GM19452 (cell line): ENCODE measurements around the gene ANKHD1.
"Not testable (repeated sequence)": the region's sequence is repeated elsewhere in the genome, so short reads cannot be mapped to it uniquely, and the experiment has no call there.

ENCODE experiments used
- ATAC-seq: cut with Tn5 transposase; IDR thresholded peaks from one replicate; pipeline ENCODE4 v1.9.1; 2021; ENCODE audit not compliant: unreplicated experiment

The ANKHD1 gene

GRCh38 chr5:140418862-140419520 is 17.4 kb downstream of the ANKHD1 start:
- ATAC-seq: no peak

GRCh38 chr5:140420226-140420570 is 18.6 kb downstream of the ANKHD1 start:
- ATAC-seq: no peak

- no peak for ATAC-seq
These were observed 19.2 kb downstream of the ANKHD1 start for GRCh38 chr5:140420665-140421361.

- not testable (repeated sequence) for ATAC-seq
These were observed 19.7 kb downstream of the ANKHD1 start for GRCh38 chr5:140421375-140421774.

DNA sequence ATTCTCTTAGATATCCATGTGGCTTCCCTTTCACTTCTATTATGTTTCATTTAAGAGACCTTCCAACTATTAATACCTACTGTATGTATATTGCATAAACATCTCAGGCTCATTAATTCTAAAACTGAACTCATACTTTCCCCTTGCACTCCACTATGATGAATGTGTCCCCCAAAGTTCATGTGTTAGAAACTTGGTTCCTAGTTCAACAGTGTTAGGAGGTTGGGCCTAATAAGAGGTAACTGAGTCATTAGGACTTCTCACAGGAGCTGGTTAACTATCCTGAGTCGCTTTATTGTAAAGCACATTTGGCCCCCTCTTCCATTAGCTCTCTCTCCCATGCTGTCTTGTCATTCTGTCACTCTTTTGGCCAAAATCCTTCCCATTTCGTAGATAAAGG is 22.0 kb downstream of the ANKHD1 start:
- no peak for ATAC-seq

GRCh38 chr5:140424135-140424534 is 22.5 kb downstream of the ANKHD1 start:
- no peak for ATAC-seq

GRCh38 chr5:140427726-140428125 is 26.1 kb downstream of the ANKHD1 start:
- not testable (repeated sequence) for ATAC-seq

DNA sequence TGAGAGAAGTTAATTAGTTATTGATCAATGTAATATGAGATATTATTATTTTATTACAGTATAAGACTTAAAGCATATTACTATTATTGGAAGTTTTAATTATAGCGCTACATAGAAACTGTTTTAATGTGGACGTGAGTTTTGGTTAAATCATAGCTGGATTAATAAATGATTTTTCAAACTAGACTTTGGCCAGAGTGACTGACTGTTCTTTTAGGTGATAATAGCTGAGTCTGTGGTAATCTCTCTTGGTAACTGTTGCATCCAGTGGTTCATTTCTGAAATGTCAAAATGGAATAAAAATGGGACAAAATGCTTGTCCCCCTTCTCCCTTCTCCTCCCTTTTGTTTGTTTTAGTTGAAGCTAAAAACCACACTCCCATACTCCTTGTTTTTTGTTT is 28.1 kb downstream of the ANKHD1 start:
- ATAC-seq: no peak

- no peak for ATAC-seq
These were observed 30.6 kb downstream of the ANKHD1 start for GRCh38 chr5:140432212-140432611.

GRCh38 chr5:140432916-140433315 is 31.3 kb downstream of the ANKHD1 start:
- no peak for ATAC-seq

DNA sequence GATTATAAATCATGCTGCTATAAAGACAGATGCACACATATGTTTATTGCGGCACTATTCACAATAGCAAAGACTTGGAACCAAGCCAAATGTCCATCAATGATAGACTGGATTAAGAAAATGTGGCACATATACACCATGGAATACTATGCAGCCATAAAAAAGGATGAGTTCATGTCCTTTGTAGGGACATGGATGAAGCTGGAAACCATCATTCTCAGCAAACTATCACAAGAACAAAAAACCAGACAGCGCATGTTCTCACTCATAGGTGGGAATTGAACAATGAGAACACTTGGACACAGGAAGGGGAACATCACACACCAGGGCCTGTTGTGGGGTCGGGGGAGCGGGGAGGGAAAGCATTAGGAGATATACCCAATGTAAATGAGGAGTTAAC is 55.7 kb downstream of the ANKHD1 start:
- ATAC-seq: not testable (repeated sequence)

DNA sequence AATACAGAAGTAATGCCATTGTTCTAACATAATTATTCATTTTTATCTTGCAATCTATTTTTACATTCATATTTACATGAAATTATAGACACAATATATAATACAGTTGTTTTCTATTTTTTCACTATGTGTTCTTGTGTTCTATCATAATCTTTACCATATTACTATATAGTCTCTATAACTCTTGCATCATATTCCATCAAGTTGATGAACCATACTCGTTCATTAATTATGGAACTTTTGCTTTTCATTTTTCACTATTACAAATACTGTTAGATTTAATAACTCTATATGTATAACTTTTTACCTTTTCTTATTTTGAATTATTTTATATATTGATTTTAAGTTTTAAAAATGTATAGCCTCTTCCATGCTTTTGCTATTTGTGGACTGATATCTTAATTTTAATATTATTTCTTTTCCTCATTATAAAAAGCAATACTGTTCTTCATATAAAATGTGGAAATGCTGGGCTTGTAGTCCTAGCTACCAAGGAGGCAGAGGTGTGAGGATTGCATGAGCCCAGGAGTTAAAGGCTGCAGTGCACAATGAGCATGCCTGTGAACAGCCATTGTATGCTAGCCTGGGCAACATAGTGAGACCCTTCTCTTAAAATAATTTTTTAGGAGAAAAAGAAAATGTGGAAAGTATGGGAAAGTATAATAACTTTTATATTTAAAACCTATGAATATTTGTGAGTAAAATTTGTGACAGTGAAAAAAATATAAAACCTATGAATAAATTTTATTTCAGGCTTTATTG is 65.5 kb downstream of the ANKHD1 start:
- no peak for ATAC-seq

- ATAC-seq: no peak
These were observed 66.6 kb downstream of the ANKHD1 start for GRCh38 chr5:140468188-140468587.

DNA sequence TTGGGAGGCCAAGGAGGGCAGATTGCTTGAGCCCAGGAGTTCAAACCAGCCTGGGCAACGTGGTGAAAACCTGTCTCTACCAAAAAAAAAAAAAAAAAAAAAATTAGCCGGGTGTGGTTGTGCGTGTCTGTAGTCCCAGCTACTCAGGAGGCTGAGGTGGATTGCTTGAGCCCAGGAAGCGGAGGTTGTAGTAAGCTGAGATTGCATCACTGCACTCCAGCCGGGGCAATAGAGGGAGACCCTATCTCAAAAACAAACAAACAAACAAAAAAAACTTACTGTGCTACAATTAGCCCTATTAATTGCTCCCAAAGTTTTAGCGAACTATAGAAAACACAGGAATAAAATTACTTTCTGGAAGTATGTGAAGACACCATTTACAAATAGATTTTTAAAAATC is 67.6 kb downstream of the ANKHD1 start:
- no peak for ATAC-seq

DNA sequence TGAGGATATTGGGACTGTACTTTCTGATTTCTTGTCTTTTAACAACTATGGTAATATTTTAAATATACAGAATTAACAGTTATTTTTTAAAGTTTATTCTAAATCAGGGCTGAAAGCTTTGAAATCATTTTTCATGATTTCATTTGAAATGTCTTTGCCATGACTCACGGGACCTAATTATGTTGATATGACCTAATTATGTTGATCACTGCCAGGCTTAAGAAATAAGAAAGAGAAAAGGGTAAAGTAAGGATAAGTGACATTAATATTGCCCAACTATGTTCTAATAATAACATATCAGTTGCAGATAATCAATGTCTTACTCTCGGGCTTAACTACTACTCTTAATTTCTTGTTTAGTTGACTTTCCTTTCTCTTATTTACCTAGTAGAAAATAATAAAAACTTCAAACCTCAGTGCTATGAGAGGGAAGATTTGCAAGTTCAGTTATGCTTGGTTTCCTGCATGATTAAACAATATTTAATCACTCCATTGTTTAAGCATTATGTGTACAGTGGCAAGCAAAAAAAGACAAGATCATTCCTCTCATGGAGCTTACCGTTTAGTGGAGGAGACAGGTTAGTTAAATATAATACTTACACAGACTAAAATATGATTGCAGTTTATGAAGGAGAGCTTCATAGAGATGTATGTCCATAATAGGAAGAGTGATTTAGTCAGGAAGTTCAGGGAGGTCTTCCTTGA is 78.8 kb downstream of the ANKHD1 start:
- no peak for ATAC-seq

DNA sequence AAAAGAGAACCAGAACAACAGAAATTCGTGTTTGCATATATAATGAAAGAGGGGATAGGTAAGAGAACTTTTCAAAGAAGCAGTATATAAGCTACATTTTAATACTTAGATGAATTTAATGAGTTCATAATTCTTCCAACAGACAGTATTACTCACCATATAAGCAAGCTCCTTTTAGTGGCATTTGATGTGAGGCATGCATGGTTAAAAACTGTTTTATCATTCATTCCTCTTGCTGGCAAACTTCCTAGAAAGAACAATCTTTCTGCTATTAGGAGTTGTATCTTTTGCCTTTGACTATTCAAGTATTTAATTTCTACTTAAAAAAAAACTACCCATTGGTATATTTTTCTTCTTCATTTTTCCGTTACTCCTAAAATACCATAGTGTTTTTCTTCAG is 80.1 kb downstream of the ANKHD1 start:
- ATAC-seq: no peak

GRCh38 chr5:140483055-140483454 is 81.4 kb downstream of the ANKHD1 start:
- ATAC-seq: no peak

DNA sequence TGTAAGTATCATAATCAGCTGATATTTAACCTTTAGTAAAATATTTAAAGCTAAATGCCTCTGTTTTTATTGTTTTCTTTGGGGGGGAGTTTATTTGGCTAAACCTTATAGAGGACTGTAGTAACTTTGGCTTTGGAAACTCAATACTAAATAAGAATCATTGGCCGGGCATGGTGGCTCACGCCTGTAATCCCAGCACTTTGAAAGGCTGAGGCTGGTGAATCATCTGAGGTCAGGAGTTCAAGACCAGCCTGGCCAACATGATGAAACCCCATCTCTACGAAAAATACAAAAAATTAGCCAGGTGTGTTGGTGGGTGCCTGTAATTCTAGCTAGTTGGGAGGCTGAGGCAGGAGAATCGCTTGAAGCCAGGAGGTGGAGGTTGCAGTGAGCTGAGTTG is 86.5 kb downstream of the ANKHD1 start:
- ATAC-seq: not testable (repeated sequence)

DNA sequence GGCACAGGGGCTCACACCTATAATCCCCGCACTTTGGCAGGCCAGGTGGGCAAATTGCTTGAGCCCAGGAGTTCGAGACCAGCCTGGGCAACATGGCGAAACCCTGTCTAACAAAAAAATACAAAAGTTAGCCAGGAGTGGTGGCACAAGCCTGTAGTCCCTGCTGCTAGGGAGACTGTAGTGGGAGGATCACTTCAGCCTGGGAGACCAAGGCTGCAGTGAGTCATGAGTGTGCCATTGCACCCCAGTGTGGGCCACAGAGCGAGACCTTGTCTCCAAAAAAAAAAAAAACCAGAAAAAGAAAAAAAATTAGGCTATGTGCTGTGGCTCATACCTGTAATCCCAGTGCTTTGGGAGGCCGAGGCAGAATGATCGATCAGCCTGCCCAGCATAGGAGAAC is 87.3 kb downstream of the ANKHD1 start:
- no peak for ATAC-seq

DNA sequence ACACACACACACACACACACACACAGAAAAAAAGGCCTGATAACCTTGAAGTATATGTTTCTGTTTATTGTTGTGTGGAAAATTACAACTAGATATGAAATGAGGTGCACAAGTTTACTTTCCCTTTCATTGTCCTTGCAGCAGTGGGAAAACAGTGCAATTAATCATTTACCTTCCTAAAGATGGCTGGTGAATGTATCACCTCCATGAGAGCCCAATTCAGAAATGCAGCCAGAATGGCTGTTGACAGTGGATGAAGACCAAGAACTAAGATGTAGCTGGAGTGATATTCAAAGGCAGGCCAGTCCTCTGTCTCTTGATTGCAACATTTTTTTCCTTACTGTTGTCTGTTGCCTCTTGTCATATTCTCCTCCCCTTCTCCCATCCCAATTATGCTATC is 96.3 kb downstream of the ANKHD1 start:
- no peak for ATAC-seq

- no peak for ATAC-seq
These were observed 97.0 kb downstream of the ANKHD1 start for GRCh38 chr5:140498591-140498990.

- ATAC-seq: no peak
These were observed 101.2 kb downstream of the ANKHD1 start for GRCh38 chr5:140502834-140503233.
